Karpas-422 (cell line): Measurements from ENCODE around the gene ZCCHC7. TPM values are rescaled to one million over a fixed set of nuclear protein-coding genes. Genes with fewer than 3 reads are reported as not detected.

Experiments
- DNase-seq: peaks from one replicate; pipeline ENCODE4 v3.0.0-alpha.2; 2015
- H2AFZ ChIP-seq: fragments of 200-600 bp; sonication (generic); 2 replicates; pipeline ENCODE4 v1.6.1; 2014; ENCODE audit warnings: antibody characterized with exemption, low read length, mixed read lengths
- H3K27ac ChIP-seq: fragments of 200-600 bp; sonication (generic); 2 replicates; pipeline ENCODE4 v1.5.1; 2014; ENCODE audit warnings: mild to moderate bottlenecking, low read length, moderate library complexity
- H3K27me3 ChIP-seq: fragments of 200-600 bp; sonication (generic); 2 replicates; pipeline ENCODE4 v1.6.1; 2014; ENCODE audit warnings: low read length, mixed read lengths
- H3K36me3 ChIP-seq: fragments of 200-600 bp; sonication (generic); 2 replicates; pipeline ENCODE4 v1.6.1; 2014; ENCODE audit warnings: low read length, mixed read lengths; ENCODE audit not compliant: insufficient read depth
- H3K4me1 ChIP-seq: fragments of 200-600 bp; sonication (generic); 2 replicates; pipeline ENCODE4 v1.6.1; 2014; ENCODE audit warnings: mild to moderate bottlenecking, low read length, mixed read lengths
- H3K4me2 ChIP-seq: fragments of 200-600 bp; sonication (generic); 2 replicates; pipeline ENCODE4 v1.6.1; 2014; ENCODE audit warnings: low read length, low read depth, mild to moderate bottlenecking; ENCODE audit not compliant: poor library complexity, severe bottlenecking
- H3K4me3 ChIP-seq: fragments of 200-600 bp; sonication (generic); 2 replicates; pipeline ENCODE4 v1.5.1; 2014; ENCODE audit warnings: mild to moderate bottlenecking, antibody characterized with exemption, low read length, mixed read lengths
- H3K79me2 ChIP-seq: fragments of 200-600 bp; sonication (generic); 2 replicates; pipeline ENCODE4 v1.6.1; 2014; ENCODE audit warnings: mild to moderate bottlenecking, low read length, mixed read lengths
- H3K9ac ChIP-seq: fragments of 200-600 bp; sonication (generic); 2 replicates; pipeline ENCODE4 v1.6.0; 2014; ENCODE audit warnings: low read length
- H3K9me2 ChIP-seq: fragments of 200-600 bp; sonication (generic), shearing (Covaris generic); replicated peaks from 2 replicates; pipeline ENCODE4 v1.6.0; 2014; ENCODE audit warnings: mild to moderate bottlenecking, low read length, moderate library complexity; ENCODE audit not compliant: insufficient read depth
- H3K9me3 ChIP-seq: fragments of 300-700, 200-600 bp; sonication (generic); 2 replicates; pipeline ENCODE4 v1.6.1; 2014; ENCODE audit warnings: low read length, mixed read lengths
- H4K20me1 ChIP-seq: fragments of 200-600 bp; sonication (generic); 2 replicates; pipeline ENCODE4 v1.6.1; 2014; ENCODE audit warnings: mild to moderate bottlenecking, antibody characterized with exemption, low read length, low read depth; ENCODE audit not compliant: insufficient read depth
- total RNA-seq: library from RNA; depleted of rRNA; stranded (reverse); fragments of >200 nt; shearing (Covaris generic); gene quantifications from 2 replicates; pipeline ENCODE4 v1.2.3, GENCODE V29; 2014; ENCODE audit warnings: low replicate concordance

Gene ZCCHC7
- total RNA-seq, 1 experiment from 2014 or later = 85.1 TPM

GRCh38 chr9:37281541-37281940, 161.2 kb downstream of the ZCCHC7 start:
- Histone ChIP-seq H4K20me1 (no peaks in the 10 kb centered on the region), H3K9me3 (no peaks in the 10 kb centered on the region), H3K36me3 (peaks cover 9% of the 10 kb centered on the region), H3K4me1 (peaks cover 58% of the 10 kb centered on the region), H2AFZ (no peak overlapping the region), H3K79me2 (peaks cover 80% of the 10 kb centered on the region), H3K27ac (peak overlapping the region; percentile 93), H3K9me2 (no peaks in the 10 kb centered on the region), H3K27me3 (no peaks in the 10 kb centered on the region), H3K9ac (no peak overlapping the region; the same call in 1 of the 2 replicates), H3K4me2 (peak overlapping the region; percentile 43), H3K4me3 (no peak overlapping the region)
- DNase-seq = no peak

- Histone ChIP-seq H3K4me3 (peak overlapping the region; percentile 35), H3K36me3 (peaks cover 4% of the 10 kb centered on the region; the same call in 1 of the 2 replicates), H3K27ac (peak overlapping the region; percentile 93), H4K20me1 (no peaks in the 10 kb centered on the region), H3K27me3 (no peaks in the 10 kb centered on the region), H3K9me2 (no peaks in the 10 kb centered on the region), H3K9me3 (no peaks in the 10 kb centered on the region), H3K4me1 (peaks cover 70% of the 10 kb centered on the region), H3K4me2 (peak overlapping the region; percentile 66), H2AFZ (no peak overlapping the region), H3K79me2 (peaks cover 78% of the 10 kb centered on the region), H3K9ac (peak overlapping the region; percentile 54)
- DNase-seq = peak; percentile 83
Observed at GRCh38 chr9:37283730-37284325, 163.5 kb downstream of the ZCCHC7 start.

GRCh38 chr9:37284636-37285035, 164.3 kb downstream of the ZCCHC7 start:
- peak overlapping the region; percentile 93 for H3K27ac ChIP-seq
- peak overlapping the region; percentile 54 for H3K9ac ChIP-seq

GRCh38 chr9:37286530-37287175, 166.3 kb downstream of the ZCCHC7 start:
- no peak overlapping the region for H3K9ac ChIP-seq
- DNase-seq = no peak
- no peak overlapping the region for H2AFZ ChIP-seq
- H3K9me3 ChIP-seq = no peaks in the 10 kb centered on the region
- no peaks in the 10 kb centered on the region for H3K9me2 ChIP-seq
- no peak overlapping the region for H3K4me2 ChIP-seq
- H3K4me3 ChIP-seq = no peak overlapping the region
- H3K36me3 ChIP-seq = peaks cover 5% of the 10 kb centered on the region; the same call in 1 of the 2 replicates
- H4K20me1 ChIP-seq = no peaks in the 10 kb centered on the region
- H3K27me3 ChIP-seq = no peaks in the 10 kb centered on the region
- H3K79me2 ChIP-seq = peaks cover 83% of the 10 kb centered on the region
- peaks cover 82% of the 10 kb centered on the region for H3K4me1 ChIP-seq
- H3K27ac ChIP-seq = peak overlapping the region; percentile 98

More at GRCh38 chr9:37284636-37285035, 164.3 kb downstream of the ZCCHC7 start:
- peaks cover 5% of the 10 kb centered on the region; the same call in 1 of the 2 replicates for H3K36me3 ChIP-seq
- peak; percentile 79 for DNase-seq
- no peaks in the 10 kb centered on the region for H3K9me3 ChIP-seq
- no peak overlapping the region for H2AFZ ChIP-seq
- H3K4me1 ChIP-seq = peaks cover 78% of the 10 kb centered on the region
- no peaks in the 10 kb centered on the region for H3K9me2 ChIP-seq
- H3K4me2 ChIP-seq = peak overlapping the region; percentile 66
- peak overlapping the region; percentile 35 for H3K4me3 ChIP-seq
- peaks cover 80% of the 10 kb centered on the region for H3K79me2 ChIP-seq
- H3K27me3 ChIP-seq = no peaks in the 10 kb centered on the region
- H4K20me1 ChIP-seq = no peaks in the 10 kb centered on the region

GRCh38 chr9:37287317-37287716, 166.9 kb downstream of the ZCCHC7 start:
- no peak for DNase-seq
- Histone ChIP-seq H3K27me3 (no peaks in the 10 kb centered on the region), H3K9me2 (no peaks in the 10 kb centered on the region), H3K9me3 (no peaks in the 10 kb centered on the region), H4K20me1 (no peaks in the 10 kb centered on the region), H2AFZ (no peak overlapping the region), H3K9ac (no peak overlapping the region), H3K36me3 (peaks cover 5% of the 10 kb centered on the region; the same call in 1 of the 2 replicates), H3K79me2 (peaks cover 84% of the 10 kb centered on the region), H3K4me1 (peaks cover 82% of the 10 kb centered on the region), H3K4me3 (no peak overlapping the region), H3K4me2 (no peak overlapping the region), H3K27ac (peak overlapping the region; percentile 98)

GRCh38 chr9:37289631-37290030, 169.3 kb downstream of the ZCCHC7 start:
- peaks cover 5% of the 10 kb centered on the region; the same call in 1 of the 2 replicates for H3K36me3 ChIP-seq
- peak overlapping the region; percentile 41 for H3K9ac ChIP-seq
- no peaks in the 10 kb centered on the region for H4K20me1 ChIP-seq
- H3K4me2 ChIP-seq = peak overlapping the region; percentile 58
- H3K27ac ChIP-seq = peak overlapping the region; percentile 98
- H3K4me1 ChIP-seq = peaks cover 82% of the 10 kb centered on the region
- H3K27me3 ChIP-seq = no peaks in the 10 kb centered on the region
- peak; percentile 47 for DNase-seq
- H3K9me2 ChIP-seq = no peaks in the 10 kb centered on the region
- no peaks in the 10 kb centered on the region for H3K9me3 ChIP-seq
- peak overlapping the region; percentile 3; the same call in 1 of the 2 replicates for H3K4me3 ChIP-seq
- peaks cover 73% of the 10 kb centered on the region for H3K79me2 ChIP-seq
- H2AFZ ChIP-seq = no peak overlapping the region

- H3K9me3 ChIP-seq = no peaks in the 10 kb centered on the region
- peak overlapping the region; percentile 41 for H3K9ac ChIP-seq
- peaks cover 82% of the 10 kb centered on the region for H3K4me1 ChIP-seq
- peaks cover 5% of the 10 kb centered on the region; the same call in 1 of the 2 replicates for H3K36me3 ChIP-seq
- DNase-seq = peak; percentile 46
- no peaks in the 10 kb centered on the region for H3K9me2 ChIP-seq
- H3K4me3 ChIP-seq = 0 out of 2 replicates have a peak overlapping the region, but pooled peaks have one; percentile 3
- H4K20me1 ChIP-seq = no peaks in the 10 kb centered on the region
- H3K27me3 ChIP-seq = no peaks in the 10 kb centered on the region
- H2AFZ ChIP-seq = no peak overlapping the region
- H3K79me2 ChIP-seq = peaks cover 75% of the 10 kb centered on the region
- peak overlapping the region; percentile 58 for H3K4me2 ChIP-seq
- peak overlapping the region; percentile 98 for H3K27ac ChIP-seq
Observed at GRCh38 chr9:37290366-37290939, 170.1 kb downstream of the ZCCHC7 start.

GRCh38 chr9:37290940-37291485, 170.6 kb downstream of the ZCCHC7 start:
- no peaks in the 10 kb centered on the region for H3K9me3 ChIP-seq
- H3K27me3 ChIP-seq = no peaks in the 10 kb centered on the region
- peak overlapping the region; percentile 41 for H3K9ac ChIP-seq
- H4K20me1 ChIP-seq = no peaks in the 10 kb centered on the region
- peaks cover 82% of the 10 kb centered on the region for H3K4me1 ChIP-seq
- H3K36me3 ChIP-seq = peaks cover 5% of the 10 kb centered on the region; the same call in 1 of the 2 replicates
- no peaks in the 10 kb centered on the region for H3K9me2 ChIP-seq
- peak; percentile 53 for DNase-seq
- no peak overlapping the region for H3K4me3 ChIP-seq
- no peak overlapping the region for H2AFZ ChIP-seq
- H3K79me2 ChIP-seq = peaks cover 75% of the 10 kb centered on the region
- H3K4me2 ChIP-seq = peak overlapping the region; percentile 58
- peak overlapping the region; percentile 98 for H3K27ac ChIP-seq
